Naive thymus-derived CD4-positive, alpha-beta T cell (primary cell): ENCODE measurements around the gene ARHGEF17. TPM values are rescaled to one million over a fixed set of nuclear protein-coding genes. Genes with fewer than 3 reads are reported as not detected.

ENCODE experiments used
- ATAC-seq: fragments of 150-1000 bp; cut with Tn5 transposase; 2 replicates; pipeline ENCODE4 v1.10.0; 2021; ENCODE audit warnings: mild to moderate bottlenecking, moderate library complexity
- CTCF ChIA-PET: fragments of 350-600 bp; sonication (Branson Sonifier 250); formaldehyde crosslinking; loops from one replicate; lab custom pipeline; 2021; ENCODE audit warnings: antibody characterized with exemption; lab: Charles Lee
- POLR2A ChIA-PET: fragments of 350-600 bp; sonication (Branson Sonifier 250); formaldehyde crosslinking; loops from one replicate; lab custom pipeline; 2021; ENCODE audit warnings: antibody characterized with exemption, inconsistent platforms; lab: Charles Lee
- DNase-seq, 9 donors: peaks; one replicate each; pipeline versions ENCODE4 v3.0.0 to v3.0.0-alpha.2; 2020 to 2022; ENCODE audit warnings: mixed read lengths in 1 of 9
- H3K27ac ChIP-seq: one replicate; pipeline ENCODE4 v1.7.0; 2013; ENCODE audit warnings: mild to moderate bottlenecking, low read depth, low read length, moderate library complexity
- H3K27me3 ChIP-seq, 2 donors: one replicate each; pipeline ENCODE4 v1.7.0; 2013; ENCODE audit warnings: low read length in 2 of 2, mild to moderate bottlenecking in 2 of 2, moderate library complexity in 2 of 2; ENCODE audit not compliant: control insufficient read depth in 2 of 2, insufficient read depth in 2 of 2
- H3K36me3 ChIP-seq, 3 experiments: 1 replicate in 2 of 3; 2 replicates in 1 of 3; pipeline ENCODE4 v1.7.0; 2013; ENCODE audit warnings: low read length in 3 of 3, mild to moderate bottlenecking in 3 of 3, moderate library complexity in 1 of 3; ENCODE audit not compliant: insufficient read depth in 3 of 3, control insufficient read depth in 2 of 3
- H3K4me1 ChIP-seq, 2 donors: one replicate each; pipeline ENCODE4 v1.7.0; 2013; ENCODE audit warnings: low read length in 2 of 2, mild to moderate bottlenecking in 2 of 2, moderate library complexity in 1 of 2; ENCODE audit not compliant: control insufficient read depth in 2 of 2, insufficient read depth in 2 of 2
- H3K4me3 ChIP-seq: 2 replicates; pipeline ENCODE4 v1.7.0; 2013; ENCODE audit warnings: mild to moderate bottlenecking, low read length
- H3K9me3 ChIP-seq, 3 experiments: 1 replicate in 2 of 3; 2 replicates in 1 of 3; pipeline ENCODE4 v1.7.0; 2013; ENCODE audit warnings: low read length in 3 of 3; ENCODE audit not compliant: control insufficient read depth in 2 of 3
- H3K27ac Mint-ChIP-seq, 9 donors: one replicate each; pipeline ENCODE4 v1.8.0; 2020 to 2022; ENCODE audit warnings: mixed read lengths in 9 of 9, mild to moderate bottlenecking in 8 of 9, moderate library complexity in 5 of 9, inconsistent platforms in 2 of 9
- H3K27me3 Mint-ChIP-seq, 5 donors: one replicate each; pipeline ENCODE4 v1.8.0; 2021 to 2022; ENCODE audit warnings: mixed read lengths in 5 of 5, mild to moderate bottlenecking in 1 of 5
- H3K36me3 Mint-ChIP-seq, 5 donors: one replicate each; pipeline ENCODE4 v1.8.0; 2020 to 2022; ENCODE audit warnings: mixed read lengths in 5 of 5, mild to moderate bottlenecking in 3 of 5, inconsistent platforms in 1 of 5
- H3K4me1 Mint-ChIP-seq, 7 donors: one replicate each; pipeline ENCODE4 v1.8.0; 2020 to 2022; ENCODE audit warnings: mixed read lengths in 7 of 7, mild to moderate bottlenecking in 3 of 7, inconsistent platforms in 1 of 7
- H3K4me3 Mint-ChIP-seq, 10 donors: one replicate each; pipeline ENCODE4 v1.8.0; 2020 to 2022; ENCODE audit warnings: mild to moderate bottlenecking in 10 of 10, mixed read lengths in 10 of 10, moderate library complexity in 6 of 10, inconsistent platforms in 2 of 10
- H3K9me3 Mint-ChIP-seq, 11 donors: one replicate each; pipeline ENCODE4 v1.8.0; 2020 to 2022; ENCODE audit warnings: mixed read lengths in 11 of 11, mild to moderate bottlenecking in 4 of 11, inconsistent platforms in 1 of 11, moderate library complexity in 1 of 11
- intact Hi-C, 2 donors: fragments of 100-400 bp; cut with micrococcal nuclease; formaldehyde crosslinking; loops; one replicate each; pipeline ENCODE4 v1.15.1; 2023
- polyA plus RNA-seq, 2 donors: library from polyadenylated mRNA; unstranded; fragments of 300-500 nt; fragmentation: Illumina TruSeq; gene quantifications; one replicate each; pipeline ENCODE4 v1.2.3, GENCODE V29; 2021
- total RNA-seq, 6 experiments: library from RNA in 5 of 6; stranded (reverse) in 5 of 6; gene quantifications; 1 replicate in 5 of 6; 2 replicates in 1 of 6; pipeline ENCODE4 v1.2.3 and lab custom pipeline; 2021 to 2026

Gene ARHGEF17
- total and polyA plus RNA-seq, 7 experiments from 2014 or later, result 0.11 to 1.1 (median 0.98) TPM; not detected in 4

- Mint-ChIP-seq H3K4me1 (peaks cover 0 to 19% (median 3%) of the 10 kb centered on the region in 7 donors), H3K27me3 (peaks cover 0 to 10% (median 6%) of the 10 kb centered on the region in 5 donors), H3K27ac (no peak overlapping the region), H3K36me3 (no peaks in the 10 kb centered on the region), H3K4me3 (no peak overlapping the region), H3K9me3 (no peaks in the 10 kb centered on the region)
- Histone ChIP-seq H3K4me1 (no peaks in the 10 kb centered on the region), H3K27ac (no peak overlapping the region), H3K27me3 (no peaks in the 10 kb centered on the region), H3K36me3 (no peaks in the 10 kb centered on the region), H3K4me3 (no peak overlapping the region), H3K9me3 (no peaks in the 10 kb centered on the region)
- ATAC-seq (no peak), DNase-seq (no peak)
- POLR2A ChIA-PET, result no interaction called here
- intact Hi-C loops, result loop anchor here (2.0 kb wide), 2 partner anchors 15 to 35 kb away; no protein-coding TSS in a partner anchor
- CTCF ChIA-PET, result interaction anchor here (1.3 to 9.7 kb wide), 3 partner anchors 17 to 311 kb away, joined by 3 to 205 read pairs (median 19); no protein-coding TSS in a partner anchor
Observed at GRCh38 chr11:73349633-73350032, 41.6 kb downstream of the ARHGEF17 start.

- Histone ChIP-seq H3K4me1 (no peaks in the 10 kb centered on the region), H3K27ac (no peak overlapping the region), H3K4me3 (no peak overlapping the region), H3K36me3 (no peaks in the 10 kb centered on the region), H3K9me3 (no peaks in the 10 kb centered on the region), H3K27me3 (no peaks in the 10 kb centered on the region)
- DNase-seq (peak; percentile 45 to 78 (median 68)), ATAC-seq (peak; percentile 97)
- H3K27ac Mint-ChIP-seq, result peak overlapping the region in 6 of 9 donors; percentile 45 to 83 (median 54)
- peaks cover 0 to 10% (median 5%) of the 10 kb centered on the region in 5 donors for H3K27me3 Mint-ChIP-seq
- H3K36me3 Mint-ChIP-seq, result no peaks in the 10 kb centered on the region
- ChIA-PET CTCF (interaction anchor here (0.6 to 9.7 kb wide), 21 partner anchors 13 to 1899 kb away, joined by 3 to 205 read pairs (median 7); partner anchors contain the start of gene RELT), POLR2A (interaction anchor here (0.6 to 1.3 kb wide), 5 partner anchors 9 to 133 kb away, joined by 3 to 7 read pairs (median 3); no protein-coding TSS in a partner anchor)
- H3K4me3 Mint-ChIP-seq, result no peak overlapping the region
- intact Hi-C loops, result loop anchor here (1.0 to 2.0 kb wide), 7 partner anchors 14 to 310 kb away; partner anchors contain the start of gene RELT (in 2 of the 2)
- H3K9me3 Mint-ChIP-seq, result no peaks in the 10 kb centered on the region
- H3K4me1 Mint-ChIP-seq, result peaks cover 0 to 19% (median 3%) of the 10 kb centered on the region in 7 donors
Observed at GRCh38 chr11:73350908-73351636, 43.0 kb downstream of the ARHGEF17 start.

- ATAC-seq (no peak), DNase-seq (no peak)
- ChIA-PET CTCF (interaction anchor here (0.9 to 9.7 kb wide), 3 partner anchors 10 to 42 kb away, joined by 3 to 205 read pairs (median 81); no protein-coding TSS in a partner anchor), POLR2A (no interaction called here)
- H3K4me3 Mint-ChIP-seq, result no peak overlapping the region
- H3K9me3 ChIP-seq, result no peaks in the 10 kb centered on the region
- H3K4me3 ChIP-seq, result no peak overlapping the region
- no peaks in the 10 kb centered on the region for H3K4me1 ChIP-seq
- no peaks in the 10 kb centered on the region for H3K27me3 ChIP-seq
- intact Hi-C loops, result no loop called here
- H3K36me3 ChIP-seq, result no peaks in the 10 kb centered on the region
- H3K36me3 Mint-ChIP-seq, result no peaks in the 10 kb centered on the region
- H3K27ac Mint-ChIP-seq, result peak overlapping the region in 3 of 9 donors; percentile 9 to 59 (median 26)
- H3K27ac ChIP-seq, result no peak overlapping the region
- no peaks in the 10 kb centered on the region for H3K9me3 Mint-ChIP-seq
- peaks cover 0 to under 1% (median 0%) of the 10 kb centered on the region in 5 donors for H3K27me3 Mint-ChIP-seq
- H3K4me1 Mint-ChIP-seq, result peaks cover 0 to 19% (median 3%) of the 10 kb centered on the region in 7 donors
Observed at GRCh38 chr11:73353422-73353821, 45.3 kb downstream of the ARHGEF17 start.

GRCh38 chr11:73355109-73355508, 47.0 kb downstream of the ARHGEF17 start:
- Histone ChIP-seq H3K9me3 (no peaks in the 10 kb centered on the region), H3K27me3 (no peaks in the 10 kb centered on the region), H3K4me3 (no peak overlapping the region), H3K4me1 (no peaks in the 10 kb centered on the region), H3K36me3 (no peaks in the 10 kb centered on the region), H3K27ac (no peak overlapping the region)
- Mint-ChIP-seq H3K9me3 (no peaks in the 10 kb centered on the region), H3K4me1 (peaks cover 0 to 18% (median 3%) of the 10 kb centered on the region in 7 donors), H3K27ac (peak overlapping the region in 2 of 9 donors; percentile 16 to 30), H3K36me3 (no peaks in the 10 kb centered on the region), H3K4me3 (no peak overlapping the region), H3K27me3 (no peaks in the 10 kb centered on the region)
- ATAC-seq (no peak), DNase-seq (no peak)
- intact Hi-C loops, result no loop called here
- ChIA-PET CTCF (interaction anchor here (1.3 to 9.7 kb wide), 2 partner anchors 20 to 41 kb away, joined by 5 to 205 read pairs; no protein-coding TSS in a partner anchor), POLR2A (interaction anchor here (1.5 kb wide), 1 partner anchor 20 kb away, joined by 3 read pairs; no protein-coding TSS in a partner anchor)

GRCh38 chr11:73356979-73357860, 49.1 kb downstream of the ARHGEF17 start:
- no peaks in the 10 kb centered on the region for H3K9me3 ChIP-seq
- intact Hi-C loops, result no loop called here
- Mint-ChIP-seq H3K9me3 (no peaks in the 10 kb centered on the region), H3K27ac (no peak overlapping the region), H3K27me3 (no peaks in the 10 kb centered on the region), H3K4me3 (no peak overlapping the region), H3K4me1 (peaks cover 0 to 6% (median 0%) of the 10 kb centered on the region in 7 donors), H3K36me3 (no peaks in the 10 kb centered on the region)
- H3K27ac ChIP-seq, result no peak overlapping the region
- ATAC-seq (no peak), DNase-seq (no peak)
- no peaks in the 10 kb centered on the region for H3K4me1 ChIP-seq
- H3K27me3 ChIP-seq, result no peaks in the 10 kb centered on the region
- no peaks in the 10 kb centered on the region for H3K36me3 ChIP-seq
- POLR2A ChIA-PET, result interaction anchor here (1.6 kb wide), 1 partner anchor 9 kb away, joined by 3 read pairs; no protein-coding TSS in a partner anchor
- H3K4me3 ChIP-seq, result no peak overlapping the region
- CTCF ChIA-PET, result interaction anchor here (0.5 to 2.5 kb wide), 3 partner anchors 15 to 36 kb away, joined by 3 to 9 read pairs (median 5); no protein-coding TSS in a partner anchor

- ChIA-PET CTCF (interaction anchor here (0.6 to 2.5 kb wide), 4 partner anchors 21 to 1311 kb away, joined by 3 to 9 read pairs (median 4); no protein-coding TSS in a partner anchor), POLR2A (interaction anchor here (1.6 kb wide), 1 partner anchor 8 kb away, joined by 3 read pairs; no protein-coding TSS in a partner anchor)
- H3K36me3 ChIP-seq, result no peaks in the 10 kb centered on the region
- H3K4me1 ChIP-seq, result no peaks in the 10 kb centered on the region
- no peak overlapping the region for H3K27ac ChIP-seq
- Mint-ChIP-seq H3K27me3 (no peaks in the 10 kb centered on the region), H3K4me1 (peaks cover 0 to 6% (median 0%) of the 10 kb centered on the region in 7 donors), H3K9me3 (no peaks in the 10 kb centered on the region), H3K4me3 (no peak overlapping the region), H3K36me3 (no peaks in the 10 kb centered on the region), H3K27ac (peak overlapping the region in 2 of 9 donors; percentile 10 to 47)
- H3K9me3 ChIP-seq, result no peaks in the 10 kb centered on the region
- no peaks in the 10 kb centered on the region for H3K27me3 ChIP-seq
- H3K4me3 ChIP-seq, result no peak overlapping the region
- intact Hi-C loops, result no loop called here
- ATAC-seq, result no peak
- no peak for DNase-seq
Observed at GRCh38 chr11:73358071-73358470, 50.0 kb downstream of the ARHGEF17 start.
